AG10803 (cell line): ENCODE data around the gene CCRL2.
"Not testable (repeated sequence)": the region's sequence is repeated elsewhere in the genome, so short reads cannot be mapped to it uniquely, and the experiment has no call there.

Experiments used
- DNase-seq: peaks from one replicate; pipeline ENCODE4 v3.0.0; 2010; ENCODE audit warnings: low read depth
- H3K4me3 ChIP-seq: 2 replicates; pipeline ENCODE4 v1.5.1; 2011; ENCODE audit warnings: mild to moderate bottlenecking, low read length, control low read depth
- CTCF ChIP-seq: conservative IDR thresholded peaks from 2 replicates; pipeline ENCODE4 v1.5.1; 2011; ENCODE audit warnings: mild to moderate bottlenecking, low read length, control low read depth, inconsistent platforms

CCRL2 gene

DNA sequence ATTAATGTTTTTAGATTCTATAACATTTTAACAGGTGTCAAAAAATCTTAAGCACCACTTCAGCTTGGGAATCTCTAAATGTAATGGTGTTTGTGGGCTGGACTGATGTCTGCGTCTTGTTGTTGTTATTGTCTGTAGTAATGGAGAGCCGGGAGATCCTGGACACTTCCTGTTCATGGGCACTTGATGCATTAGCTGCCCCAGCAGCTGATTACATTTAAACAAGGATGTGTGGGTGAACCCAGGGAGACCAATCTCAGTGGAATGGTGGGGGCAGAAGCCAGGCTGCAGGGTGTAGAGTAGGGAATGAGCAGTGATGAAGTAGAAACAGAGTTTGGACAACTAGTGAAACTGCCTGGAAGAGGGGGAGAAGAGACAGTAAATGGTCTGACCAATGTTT is 8.0 kb upstream of the CCRL2 start:
- DNase-seq: no peak
- no peak overlapping the region for H3K4me3 ChIP-seq
- no peak for TF ChIP-seq CTCF

DNA sequence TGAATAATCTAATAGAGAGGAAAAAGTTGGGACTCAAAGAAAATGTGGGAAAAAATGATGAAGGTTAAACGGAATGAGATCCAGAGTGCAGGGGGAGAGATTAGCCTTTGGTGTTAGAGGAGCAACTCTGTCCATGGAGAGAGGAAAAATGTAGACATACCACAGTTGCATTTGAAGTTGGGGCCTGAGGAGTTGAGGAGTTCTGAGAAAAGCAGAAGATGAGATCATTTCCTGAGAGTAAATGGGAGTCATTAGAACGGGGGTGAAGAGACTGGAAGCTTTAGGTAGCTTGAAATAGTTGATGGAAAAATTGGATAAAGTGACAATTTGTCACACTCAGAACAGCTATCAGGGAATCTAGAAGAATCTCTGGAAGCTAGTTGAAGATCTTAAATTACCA is 7.5 kb upstream of the CCRL2 start:
- no peak for DNase-seq
- TF ChIP-seq CTCF: no peak
- H3K4me3 ChIP-seq: no peak overlapping the region

- H3K4me3 ChIP-seq: no peak overlapping the region
- peak; percentile 43 for DNase-seq
- no peak for TF ChIP-seq CTCF
Measured at GRCh38 chr3:46400000-46400734, 6.9 kb upstream of the CCRL2 start.

DNA sequence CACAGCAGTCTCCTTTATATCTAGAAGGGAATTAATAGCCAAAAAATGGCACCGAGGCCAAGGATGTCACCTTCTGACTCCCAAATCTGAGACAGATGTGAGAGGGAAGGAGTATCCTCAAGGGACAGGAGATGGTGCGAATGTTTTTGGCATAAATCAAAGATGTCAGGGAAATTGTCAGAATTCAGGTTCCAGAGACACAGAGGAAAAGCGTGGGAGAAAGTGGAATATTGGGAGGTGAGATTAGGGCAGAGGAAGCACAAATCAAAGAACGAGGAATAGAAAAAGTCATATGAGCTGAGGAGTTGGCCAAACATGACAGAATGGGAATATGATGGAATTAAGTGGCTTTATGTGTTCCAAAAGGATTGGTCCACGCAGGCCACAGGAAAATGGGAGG is 6.2 kb upstream of the CCRL2 start:
- no peak overlapping the region for H3K4me3 ChIP-seq
- no peak for TF ChIP-seq CTCF

GRCh38 chr3:46401579-46401978 is 5.5 kb upstream of the CCRL2 start:
- TF ChIP-seq CTCF: no peak
- no peak for DNase-seq
- H3K4me3 ChIP-seq: no peak overlapping the region

More for the DNA sequence above, 6.2 kb upstream of the CCRL2 start:
- DNase-seq: no peak

DNA sequence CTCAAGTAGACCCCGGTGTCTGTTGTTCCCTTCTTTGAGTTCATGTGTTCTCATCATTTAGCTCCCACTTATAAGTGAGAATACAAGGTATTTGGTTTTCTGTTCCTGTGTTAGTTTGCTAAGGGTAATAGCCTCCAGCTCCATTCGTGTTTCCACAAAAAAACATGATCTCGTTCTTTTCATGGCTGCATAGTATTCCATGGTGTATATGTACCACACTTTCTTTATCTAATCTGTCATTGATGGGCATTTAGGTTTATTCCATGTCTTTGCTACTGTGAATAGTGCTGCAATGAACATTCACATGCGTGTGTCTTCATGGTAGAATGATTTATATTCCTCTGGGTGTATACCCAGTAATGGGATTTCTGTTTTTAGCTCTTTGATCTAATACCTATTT is 4.2 kb upstream of the CCRL2 start:
- H3K4me3 ChIP-seq, DNase-seq: not testable (repeated sequence)

DNA sequence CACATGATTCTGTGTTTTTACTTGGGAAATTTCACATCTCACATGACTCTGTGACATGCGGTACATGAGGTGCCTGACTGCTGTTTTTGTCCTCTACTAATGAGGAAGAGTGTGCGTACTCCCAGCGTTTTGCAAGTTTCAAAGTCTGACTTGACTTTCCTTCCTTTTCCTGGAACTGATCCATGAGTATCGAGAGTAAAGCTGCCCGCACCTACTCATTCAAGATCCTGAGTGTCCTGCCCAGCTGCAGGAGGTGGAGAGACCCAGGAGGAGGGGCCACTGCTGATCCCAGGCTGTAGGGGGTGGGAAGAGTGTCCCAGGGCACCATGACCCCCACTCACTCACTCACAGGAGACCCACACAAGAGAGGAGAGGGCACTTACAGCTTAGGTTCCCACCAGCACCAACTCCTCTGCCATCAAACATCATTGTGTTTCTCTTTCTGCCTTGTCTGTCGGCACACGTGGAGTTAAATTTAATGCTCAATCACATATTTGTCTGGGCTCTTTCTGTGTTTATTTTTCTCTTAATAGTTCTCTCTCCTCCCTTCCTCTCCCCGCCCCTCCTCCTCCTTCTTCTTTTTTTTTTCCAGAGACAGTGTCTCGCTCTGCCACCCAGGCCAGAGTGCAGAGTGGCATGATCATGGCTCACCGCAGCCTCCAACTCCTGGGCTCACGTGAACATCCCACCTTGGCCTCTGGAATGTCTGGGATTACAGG is 1.6 kb upstream of the CCRL2 start:
- no peak for TF ChIP-seq CTCF
- H3K4me3 ChIP-seq: no peak overlapping the region
- no peak for DNase-seq
